BE2C (cell line): ENCODE data around the gene TREX2.
A peak's percentile ranks its signal among the peaks of the same experiment; 100 is the strongest.

Source experiments
- DNase-seq: peaks from one replicate; pipeline ENCODE4 v3.0.0-alpha.2; 2020
- H3K27me3 ChIP-seq: fragments of 250-450 bp; sonication (Bioruptor Pico); 2 replicates; pipeline ENCODE4 v1.5.1; 2020; ENCODE audit warnings: mild to moderate bottlenecking
- H3K36me3 ChIP-seq: fragments of 250-450 bp; sonication (Bioruptor Pico); 2 replicates; pipeline ENCODE4 v1.5.1; 2020; ENCODE audit warnings: mild to moderate bottlenecking
- H3K4me1 ChIP-seq: fragments of 250-450 bp; sonication (Bioruptor Pico); 2 replicates; pipeline ENCODE4 v1.5.1; 2020
- H3K4me3 ChIP-seq: 2 replicates; pipeline ENCODE4 v1.5.1; 2011; ENCODE audit warnings: low read depth, low read length
- H3K9me3 ChIP-seq: fragments of 250-450 bp; sonication (Bioruptor Pico); 2 replicates; pipeline ENCODE4 v1.5.1; 2020
- CTCF ChIP-seq: IDR thresholded peaks from 2 replicates; pipeline ENCODE4 v1.5.1; 2012; ENCODE audit warnings: mild to moderate bottlenecking, low read depth, low read length

TREX2 gene

GRCh38 chrX:153460826-153461225 lies 15.0 kb upstream of the TREX2 start:
- H3K4me3 ChIP-seq = no peak overlapping the region
- TF ChIP-seq CTCF = peak; percentile 77
- H3K4me1 ChIP-seq = no peaks in the 10 kb centered on the region
- H3K36me3 ChIP-seq = no peaks in the 10 kb centered on the region; the same call in 1 of the 2 replicates
- no peaks in the 10 kb centered on the region for H3K9me3 ChIP-seq
- no peaks in the 10 kb centered on the region for H3K27me3 ChIP-seq
- DNase-seq = peak; percentile 69

DNA sequence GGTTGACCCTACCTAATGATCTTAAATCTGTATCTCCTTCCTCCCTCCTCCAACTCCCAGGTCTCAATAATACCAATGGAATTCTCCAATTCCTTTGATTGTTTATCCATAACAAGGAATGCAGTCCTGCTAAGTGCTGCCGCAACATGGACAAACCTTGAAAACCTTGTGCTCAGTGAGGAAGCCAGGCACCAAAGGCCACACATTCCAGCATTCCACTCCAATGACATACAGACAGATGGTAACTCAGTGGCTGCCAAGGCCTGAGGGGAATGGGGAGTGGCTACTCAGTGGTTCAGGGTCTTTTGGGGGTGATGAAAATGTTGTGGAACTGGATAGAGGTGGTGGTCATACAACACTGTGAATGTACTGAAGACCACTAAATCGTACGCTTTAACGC lies 14.1 kb upstream of the TREX2 start:
- no peaks in the 10 kb centered on the region; the same call in 1 of the 2 replicates for H3K36me3 ChIP-seq
- H3K27me3 ChIP-seq = no peaks in the 10 kb centered on the region
- TF ChIP-seq CTCF = no peak
- no peak overlapping the region for H3K4me3 ChIP-seq
- no peak for DNase-seq
- no peaks in the 10 kb centered on the region for H3K9me3 ChIP-seq
- H3K4me1 ChIP-seq = no peaks in the 10 kb centered on the region

GRCh38 chrX:153458476-153458875 lies 12.6 kb upstream of the TREX2 start:
- Histone ChIP-seq H3K36me3 (no peaks in the 10 kb centered on the region; the same call in 1 of the 2 replicates), H3K4me1 (no peaks in the 10 kb centered on the region), H3K9me3 (no peaks in the 10 kb centered on the region), H3K27me3 (no peaks in the 10 kb centered on the region), H3K4me3 (no peak overlapping the region)
- no peak for TF ChIP-seq CTCF
- DNase-seq = no peak

DNA sequence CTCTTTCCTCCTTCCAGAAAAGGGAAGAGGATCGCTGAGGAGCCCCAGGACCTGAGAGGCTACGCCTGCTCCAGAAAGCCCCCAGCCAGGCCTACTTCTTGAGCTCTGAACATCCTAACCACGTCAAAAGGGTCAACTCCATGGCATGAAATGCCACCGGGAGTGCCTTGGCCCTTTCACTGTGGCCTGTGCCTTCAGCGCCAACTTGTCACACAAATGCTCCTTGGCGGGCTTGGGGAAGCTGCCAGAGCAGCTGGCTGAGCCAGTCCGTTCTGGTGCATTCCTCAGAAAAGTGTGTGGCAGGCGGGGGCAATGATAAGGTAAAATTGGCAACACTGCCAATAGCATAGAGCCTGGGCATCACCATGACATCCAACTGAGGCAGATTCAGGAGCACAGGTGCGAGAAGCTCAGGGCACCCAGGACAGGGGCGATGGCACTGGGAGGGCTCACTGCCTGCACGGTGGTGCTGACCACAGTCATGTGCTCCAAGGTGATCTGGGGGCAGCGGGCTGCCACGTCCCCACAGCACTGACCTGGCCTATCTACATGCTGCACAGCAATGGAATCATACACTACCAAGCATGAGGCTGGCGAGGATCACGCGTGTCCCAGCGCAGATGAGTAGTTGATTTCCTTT lies 12.1 kb upstream of the TREX2 start:
- Histone ChIP-seq H3K4me3 (no peak overlapping the region), H3K9me3 (no peaks in the 10 kb centered on the region), H3K4me1 (no peaks in the 10 kb centered on the region), H3K27me3 (no peaks in the 10 kb centered on the region), H3K36me3 (no peaks in the 10 kb centered on the region; the same call in 1 of the 2 replicates)
- no peak for TF ChIP-seq CTCF
- DNase-seq = no peak

DNA sequence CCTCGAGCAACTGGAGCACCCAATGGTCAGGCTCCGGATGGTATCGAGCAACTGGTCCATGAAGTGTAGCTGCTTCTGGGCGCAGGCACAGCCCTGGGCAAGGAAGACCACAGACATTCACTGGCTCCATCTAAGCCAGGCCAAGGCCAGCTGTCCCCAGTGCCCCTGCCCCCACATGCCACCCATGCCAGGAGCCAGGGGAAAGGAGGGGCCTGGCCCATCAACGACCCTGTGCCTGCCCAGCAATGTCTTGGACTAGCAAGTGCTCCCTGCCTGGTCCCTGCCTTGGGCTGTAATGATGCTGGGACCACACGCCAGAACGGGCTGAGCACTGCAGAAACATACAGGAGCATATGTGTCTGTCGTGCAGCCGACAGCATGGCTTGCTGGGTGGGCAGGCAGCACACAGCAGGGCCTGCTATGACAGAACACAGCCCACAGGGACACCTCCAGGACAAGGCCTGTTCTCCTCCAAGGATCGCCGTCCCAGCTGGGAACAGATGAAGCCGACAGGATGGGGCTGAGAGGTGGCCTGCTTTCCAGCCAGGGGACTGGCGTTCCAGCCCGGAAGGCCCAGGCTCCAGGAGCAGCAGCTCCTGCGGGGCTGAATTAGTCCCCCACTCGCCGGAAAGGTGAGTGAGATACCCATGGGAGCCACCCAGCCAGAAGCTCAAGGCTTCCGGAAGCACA lies 11.4 kb upstream of the TREX2 start:
- Histone ChIP-seq H3K4me3 (no peak overlapping the region), H3K9me3 (no peaks in the 10 kb centered on the region), H3K27me3 (no peaks in the 10 kb centered on the region), H3K36me3 (no peaks in the 10 kb centered on the region; the same call in 1 of the 2 replicates), H3K4me1 (no peaks in the 10 kb centered on the region)
- no peak for DNase-seq
- TF ChIP-seq CTCF = no peak

DNA sequence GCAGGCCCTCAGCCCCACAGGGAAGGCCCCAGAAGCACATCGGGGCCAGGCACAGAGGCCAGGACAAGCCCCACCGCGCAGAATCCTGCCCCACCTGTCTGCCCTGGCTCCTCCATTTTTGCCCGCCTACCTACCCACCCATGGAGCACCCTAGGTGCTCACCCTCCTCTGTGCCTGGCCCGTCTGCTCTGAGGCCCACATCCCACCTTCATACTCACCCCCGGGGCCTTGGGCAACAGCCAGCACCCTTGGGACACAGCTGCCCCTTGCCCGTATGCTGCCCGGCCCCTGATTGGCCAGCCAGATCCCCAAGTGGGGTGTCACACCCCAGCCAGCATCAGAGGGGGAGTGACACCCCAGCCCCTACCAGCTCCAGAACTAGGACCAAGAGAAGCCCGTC lies 10.8 kb upstream of the TREX2 start:
- H3K4me3 ChIP-seq = no peak overlapping the region
- no peaks in the 10 kb centered on the region; the same call in 1 of the 2 replicates for H3K36me3 ChIP-seq
- H3K27me3 ChIP-seq = no peaks in the 10 kb centered on the region
- no peak for TF ChIP-seq CTCF
- DNase-seq = no peak
- H3K9me3 ChIP-seq = no peaks in the 10 kb centered on the region
- H3K4me1 ChIP-seq = no peaks in the 10 kb centered on the region
